Panc1 (cell line): ENCODE data around the gene ANG.

Experiments
- POLR2AphosphoS5 ChIP-seq: IDR thresholded peaks from 2 replicates; pipeline ENCODE4 v1.6.1; 2012; ENCODE audit warnings: mild to moderate bottlenecking, low read depth, low read length, moderate library complexity
- SIN3A ChIP-seq: IDR thresholded peaks from 2 replicates; pipeline ENCODE4 v1.6.1; 2012; ENCODE audit warnings: low read depth, mild to moderate bottlenecking, low read length, moderate library complexity, borderline replicate concordance; ENCODE audit not compliant: insufficient read depth
- TF ChIP-seq, protein P1 (sequence below), 2 experiments: IDR thresholded peaks; 2 replicates each; pipeline ENCODE4 v1.6.1; 2011 to 2012; ENCODE audit warnings: low read depth in 2 of 2, control low read depth in 1 of 2, low read length in 1 of 2, mild to moderate bottlenecking in 1 of 2, moderate library complexity in 1 of 2; ENCODE audit not compliant: insufficient read depth in 1 of 2
- TF ChIP-seq, protein P2 (sequence below): fragments of 450-650 bp; IDR thresholded peaks from 2 replicates; pipeline ENCODE4 v1.5.1; 2017; ENCODE audit warnings: mild to moderate bottlenecking

GRCh38 chr14:20698934-20699333 is 10.4 kb downstream of the ANG start:
- TF ChIP-seq, protein P1, sequence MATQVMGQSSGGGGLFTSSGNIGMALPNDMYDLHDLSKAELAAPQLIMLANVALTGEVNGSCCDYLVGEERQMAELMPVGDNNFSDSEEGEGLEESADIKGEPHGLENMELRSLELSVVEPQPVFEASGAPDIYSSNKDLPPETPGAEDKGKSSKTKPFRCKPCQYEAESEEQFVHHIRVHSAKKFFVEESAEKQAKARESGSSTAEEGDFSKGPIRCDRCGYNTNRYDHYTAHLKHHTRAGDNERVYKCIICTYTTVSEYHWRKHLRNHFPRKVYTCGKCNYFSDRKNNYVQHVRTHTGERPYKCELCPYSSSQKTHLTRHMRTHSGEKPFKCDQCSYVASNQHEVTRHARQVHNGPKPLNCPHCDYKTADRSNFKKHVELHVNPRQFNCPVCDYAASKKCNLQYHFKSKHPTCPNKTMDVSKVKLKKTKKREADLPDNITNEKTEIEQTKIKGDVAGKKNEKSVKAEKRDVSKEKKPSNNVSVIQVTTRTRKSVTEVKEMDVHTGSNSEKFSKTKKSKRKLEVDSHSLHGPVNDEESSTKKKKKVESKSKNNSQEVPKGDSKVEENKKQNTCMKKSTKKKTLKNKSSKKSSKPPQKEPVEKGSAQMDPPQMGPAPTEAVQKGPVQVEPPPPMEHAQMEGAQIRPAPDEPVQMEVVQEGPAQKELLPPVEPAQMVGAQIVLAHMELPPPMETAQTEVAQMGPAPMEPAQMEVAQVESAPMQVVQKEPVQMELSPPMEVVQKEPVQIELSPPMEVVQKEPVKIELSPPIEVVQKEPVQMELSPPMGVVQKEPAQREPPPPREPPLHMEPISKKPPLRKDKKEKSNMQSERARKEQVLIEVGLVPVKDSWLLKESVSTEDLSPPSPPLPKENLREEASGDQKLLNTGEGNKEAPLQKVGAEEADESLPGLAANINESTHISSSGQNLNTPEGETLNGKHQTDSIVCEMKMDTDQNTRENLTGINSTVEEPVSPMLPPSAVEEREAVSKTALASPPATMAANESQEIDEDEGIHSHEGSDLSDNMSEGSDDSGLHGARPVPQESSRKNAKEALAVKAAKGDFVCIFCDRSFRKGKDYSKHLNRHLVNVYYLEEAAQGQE (IDR thresholded peaks at IDR 0.05; ENCODE audit: insufficient read depth in 1 of 2, low read depth in 2 of 2, low read length in 1 of 2): no peak
- TF ChIP-seq, protein P2, sequence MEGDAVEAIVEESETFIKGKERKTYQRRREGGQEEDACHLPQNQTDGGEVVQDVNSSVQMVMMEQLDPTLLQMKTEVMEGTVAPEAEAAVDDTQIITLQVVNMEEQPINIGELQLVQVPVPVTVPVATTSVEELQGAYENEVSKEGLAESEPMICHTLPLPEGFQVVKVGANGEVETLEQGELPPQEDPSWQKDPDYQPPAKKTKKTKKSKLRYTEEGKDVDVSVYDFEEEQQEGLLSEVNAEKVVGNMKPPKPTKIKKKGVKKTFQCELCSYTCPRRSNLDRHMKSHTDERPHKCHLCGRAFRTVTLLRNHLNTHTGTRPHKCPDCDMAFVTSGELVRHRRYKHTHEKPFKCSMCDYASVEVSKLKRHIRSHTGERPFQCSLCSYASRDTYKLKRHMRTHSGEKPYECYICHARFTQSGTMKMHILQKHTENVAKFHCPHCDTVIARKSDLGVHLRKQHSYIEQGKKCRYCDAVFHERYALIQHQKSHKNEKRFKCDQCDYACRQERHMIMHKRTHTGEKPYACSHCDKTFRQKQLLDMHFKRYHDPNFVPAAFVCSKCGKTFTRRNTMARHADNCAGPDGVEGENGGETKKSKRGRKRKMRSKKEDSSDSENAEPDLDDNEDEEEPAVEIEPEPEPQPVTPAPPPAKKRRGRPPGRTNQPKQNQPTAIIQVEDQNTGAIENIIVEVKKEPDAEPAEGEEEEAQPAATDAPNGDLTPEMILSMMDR: no peak
- no peak for TF ChIP-seq POLR2AphosphoS5
- no peak for TF ChIP-seq SIN3A
